BLaER1 treated with 17β-estradiol and CSF1 and Interleukin-3, amounts not matched to agents 10 nM and 100 nM (cell line): ENCODE measurements around the gene TRPM2.
A peak's percentile ranks its signal among the peaks of the same experiment; 100 is the strongest.

ENCODE experiments used
- H3K27ac ChIP-seq, 11 experiments: shearing (Covaris generic); formaldehyde crosslinking; 2 replicates each; pipeline ENCODE4 v1.8.1; 2022
- H3K27me3 ChIP-seq, 11 experiments: shearing (Covaris generic); formaldehyde crosslinking; 2 replicates each; pipeline ENCODE4 v1.8.1; 2022
- H3K36me3 ChIP-seq, 11 experiments: shearing (Covaris generic); formaldehyde crosslinking; 2 replicates each; pipeline ENCODE4 v1.8.1; 2022
- H3K4me1 ChIP-seq, 10 experiments: shearing (Covaris generic); formaldehyde crosslinking; 2 replicates each; pipeline ENCODE4 v1.8.1; 2022
- H3K4me2 ChIP-seq, 11 experiments: shearing (Covaris generic); formaldehyde crosslinking; 2 replicates each; pipeline ENCODE4 v1.8.1; 2022
- H3K4me3 ChIP-seq, 10 experiments: shearing (Covaris generic); formaldehyde crosslinking; 2 replicates each; pipeline ENCODE4 v1.8.1; 2022
- H3K9ac ChIP-seq, 11 experiments: shearing (Covaris generic); formaldehyde crosslinking; 2 replicates each; pipeline ENCODE4 v1.8.1; 2022
- H3K9me3 ChIP-seq, 11 experiments: shearing (Covaris generic); formaldehyde crosslinking; replicated peaks in 1 of 11; 2 replicates each; pipeline ENCODE4 v1.8.1; 2022
- H4K20me1 ChIP-seq, 11 experiments: shearing (Covaris generic); formaldehyde crosslinking; 2 replicates each; pipeline ENCODE4 v1.8.1; 2022
- Cebpa-rat ChIP-seq, 11 experiments: shearing (Covaris generic); IDR thresholded peaks; 2 replicates each; pipeline ENCODE4 v1.8.1; 2022

TRPM2 gene

GRCh38 chr21:44353191-44353970 lies at the start of gene TRPM2:
Gene TRPM2, plus strand, starts transcription at chr21:44353621. Its CDS starts 80 bp downstream, at chr21:44353701.
- H3K27me3 ChIP-seq: no peaks in the 10 kb centered on the region
- peaks cover 31 to 41% (median 37%) of the 10 kb centered on the region in 11 experiments for H3K36me3 ChIP-seq
- H3K4me1 ChIP-seq: peaks cover 60 to 80% (median 74%) of the 10 kb centered on the region in 10 experiments
- peak; percentile 71 to 96 (median 90); a peak in 21 of 22 replicates for TF ChIP-seq Cebpa-rat (IDR thresholded peaks at IDR 0.05)
- peak within 1 kb of the TSS; percentile 83 to 99 (median 94) for H3K9ac ChIP-seq
- H3K4me3 ChIP-seq: peak within 1 kb of the TSS; percentile 63 to 95 (median 74)
- peaks cover 0 to 25% (median 16%) of the 10 kb centered on the region in 11 experiments; a peak in 15 of 22 replicates for H3K9me3 ChIP-seq
- peak within 1 kb of the TSS; percentile 87 to 100 (median 96) for H3K4me2 ChIP-seq
- peaks cover 0 to 23% (median 8%) of the 10 kb centered on the region in 11 experiments; a peak in 9 of 22 replicates for H4K20me1 ChIP-seq
- peak within 1 kb of the TSS; percentile 87 to 100 (median 97) for H3K27ac ChIP-seq

- Histone ChIP-seq H3K4me1 (peaks cover 58 to 91% (median 89%) of the 10 kb centered on the region in 10 experiments), H3K27me3 (no peaks in the 10 kb centered on the region), H3K9me3 (no peaks in the 10 kb centered on the region), H4K20me1 (peaks cover 79 to 88% (median 87%) of the 10 kb centered on the region in 11 experiments), H3K4me2 (peak overlapping the region; percentile 92 to 100 (median 98)), H3K36me3 (peaks cover 21 to 43% (median 31%) of the 10 kb centered on the region in 11 experiments), H3K4me3 (0 out of 20 replicates have a peak overlapping the region, but pooled peaks of 1 of the 10 experiments have one; percentile 11), H3K27ac (peak overlapping the region in 7 of 11 experiments; percentile 10 to 87 (median 51); a peak in 8 of 22 replicates), H3K9ac (peak overlapping the region; percentile 1 to 97 (median 88); a peak in 18 of 22 replicates)
- TF ChIP-seq Cebpa-rat (IDR thresholded peaks at IDR 0.05): no peak
Observed at GRCh38 chr21:44304011-44304616, 49.3 kb upstream of the TRPM2 start.

GRCh38 chr21:44304877-44305293 lies 48.5 kb upstream of the TRPM2 start:
- TF ChIP-seq Cebpa-rat (IDR thresholded peaks at IDR 0.05): no peak
- Histone ChIP-seq H3K4me2 (peak overlapping the region; percentile 92 to 100 (median 98)), H3K4me3 (peak overlapping the region in 2 of 10 experiments; percentile 9 to 21; a peak in 2 of 20 replicates), H3K9me3 (no peaks in the 10 kb centered on the region), H3K36me3 (peaks cover 27 to 51% (median 38%) of the 10 kb centered on the region in 11 experiments), H3K27ac (peak overlapping the region in 6 of 11 experiments; percentile 44 to 87 (median 52); a peak in 12 of 22 replicates), H3K9ac (peak overlapping the region; percentile 28 to 97 (median 66); a peak in 19 of 22 replicates), H3K4me1 (peaks cover 56 to 93% (median 92%) of the 10 kb centered on the region in 10 experiments), H4K20me1 (peaks cover 87 to 96% (median 94%) of the 10 kb centered on the region in 11 experiments), H3K27me3 (no peaks in the 10 kb centered on the region)

GRCh38 chr21:44305691-44306090 lies 47.7 kb upstream of the TRPM2 start:
- Histone ChIP-seq H3K9me3 (no peaks in the 10 kb centered on the region), H3K27ac (peak overlapping the region in 8 of 11 experiments; percentile 11 to 87 (median 44); a peak in 17 of 22 replicates), H3K27me3 (no peaks in the 10 kb centered on the region), H4K20me1 (peaks cover 93 to 100% (median 100%) of the 10 kb centered on the region in 11 experiments), H3K36me3 (peaks cover 35 to 59% (median 46%) of the 10 kb centered on the region in 11 experiments), H3K9ac (peak overlapping the region; percentile 40 to 91 (median 61); a peak in 19 of 22 replicates), H3K4me2 (peak overlapping the region; percentile 92 to 100 (median 98)), H3K4me1 (peaks cover 56 to 100% (median 97%) of the 10 kb centered on the region in 10 experiments), H3K4me3 (peak overlapping the region in 3 of 10 experiments; percentile 9 to 32 (median 21); a peak in 2 of 20 replicates)
- TF ChIP-seq Cebpa-rat (IDR thresholded peaks at IDR 0.05): no peak

GRCh38 chr21:44306936-44307704 lies 46.3 kb upstream of the TRPM2 start:
- Histone ChIP-seq H3K27me3 (no peaks in the 10 kb centered on the region), H3K4me3 (no peak overlapping the region), H3K9me3 (no peaks in the 10 kb centered on the region), H3K36me3 (peaks cover 49 to 73% (median 61%) of the 10 kb centered on the region in 11 experiments), H4K20me1 (peaks cover 80 to 100% (median 99%) of the 10 kb centered on the region in 11 experiments), H3K4me1 (peaks cover 44 to 85% (median 82%) of the 10 kb centered on the region in 10 experiments), H3K27ac (peak overlapping the region in 3 of 11 experiments; percentile 12 to 87 (median 28); a peak in 2 of 22 replicates), H3K4me2 (peak overlapping the region in 7 of 11 experiments; percentile 92 to 100 (median 98); a peak in 7 of 22 replicates), H3K9ac (peak overlapping the region in 9 of 11 experiments; percentile 45 to 91 (median 66); a peak in 15 of 22 replicates)
- no peak for TF ChIP-seq Cebpa-rat (IDR thresholded peaks at IDR 0.05)

- Histone ChIP-seq H3K9me3 (no peaks in the 10 kb centered on the region), H3K4me3 (no peak overlapping the region), H3K27ac (peak overlapping the region in 2 of 11 experiments; percentile 25 to 55; a peak in 3 of 22 replicates), H3K4me1 (peaks cover 6 to 48% (median 45%) of the 10 kb centered on the region in 10 experiments), H3K9ac (peak overlapping the region in 6 of 11 experiments; percentile 21 to 58 (median 47); a peak in 5 of 22 replicates), H3K27me3 (no peaks in the 10 kb centered on the region), H3K4me2 (peak overlapping the region in 3 of 11 experiments; percentile 30 to 53 (median 39); a peak in 3 of 22 replicates), H4K20me1 (peaks cover 43 to 100% (median 96%) of the 10 kb centered on the region in 11 experiments), H3K36me3 (peaks cover 75 to 100% (median 96%) of the 10 kb centered on the region in 11 experiments)
- no peak for TF ChIP-seq Cebpa-rat (IDR thresholded peaks at IDR 0.05)
Observed at GRCh38 chr21:44310628-44311507, 42.6 kb upstream of the TRPM2 start.

GRCh38 chr21:44312089-44312488 lies 41.3 kb upstream of the TRPM2 start:
- Histone ChIP-seq H3K4me2 (no peak overlapping the region), H3K36me3 (peaks cover 76 to 100% (median 96%) of the 10 kb centered on the region in 11 experiments), H3K27ac (no peak overlapping the region), H4K20me1 (peaks cover 30 to 100% (median 94%) of the 10 kb centered on the region in 11 experiments), H3K27me3 (no peaks in the 10 kb centered on the region), H3K4me3 (no peak overlapping the region), H3K9me3 (no peaks in the 10 kb centered on the region), H3K4me1 (peaks cover 0 to 36% (median 33%) of the 10 kb centered on the region in 10 experiments; a peak in 14 of 20 replicates), H3K9ac (no peak overlapping the region; a peak in 1 of 22 replicates)
- TF ChIP-seq Cebpa-rat (IDR thresholded peaks at IDR 0.05): no peak
